GM18520 (cell line): Measurements from ENCODE around the gene TRMT61B.

Experiments used
- ATAC-seq: cut with Tn5 transposase; IDR thresholded peaks from one replicate; pipeline ENCODE4 v1.9.1; 2021; ENCODE audit not compliant: unreplicated experiment

Gene TRMT61B

DNA sequence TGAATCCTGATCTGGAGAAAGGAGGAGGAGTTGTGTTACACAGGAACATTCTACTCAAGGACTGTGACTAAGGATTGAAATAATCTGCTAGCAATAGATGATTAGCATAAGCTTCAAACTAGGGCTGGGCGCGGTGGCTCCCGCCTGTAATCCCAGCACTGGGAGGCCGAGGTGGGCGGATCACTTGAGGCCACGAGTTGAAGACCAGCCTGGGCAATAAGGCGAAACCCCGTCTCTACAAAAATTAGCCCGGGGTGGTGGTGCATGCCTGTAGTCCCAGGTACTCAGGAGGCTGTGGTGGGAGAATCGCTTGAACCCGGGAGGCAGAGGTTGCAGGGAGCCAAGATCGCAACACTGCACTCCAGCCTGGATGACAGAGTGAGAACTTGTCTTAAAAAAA, 1.5 kb downstream of the TRMT61B start:
- no peak for ATAC-seq

DNA sequence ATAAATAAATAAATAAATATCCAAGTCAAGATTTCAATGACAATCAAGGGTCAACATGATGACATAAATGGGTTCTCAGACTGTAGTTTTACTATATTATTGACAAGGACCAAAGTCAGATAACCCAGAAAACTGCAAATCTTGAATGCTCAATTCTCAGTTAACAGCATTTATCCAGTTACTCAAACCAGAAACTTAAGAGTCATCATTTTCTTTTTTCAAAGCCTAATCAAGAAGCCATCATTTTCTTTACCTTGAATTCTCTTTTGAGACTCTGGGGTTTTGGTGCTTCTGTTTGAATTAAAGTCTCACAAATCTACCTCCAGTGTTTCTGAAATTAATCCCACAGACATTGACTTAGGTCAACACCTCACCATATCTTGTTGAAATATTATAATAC, 14.1 kb downstream of the TRMT61B start:
- ATAC-seq, result no peak

DNA sequence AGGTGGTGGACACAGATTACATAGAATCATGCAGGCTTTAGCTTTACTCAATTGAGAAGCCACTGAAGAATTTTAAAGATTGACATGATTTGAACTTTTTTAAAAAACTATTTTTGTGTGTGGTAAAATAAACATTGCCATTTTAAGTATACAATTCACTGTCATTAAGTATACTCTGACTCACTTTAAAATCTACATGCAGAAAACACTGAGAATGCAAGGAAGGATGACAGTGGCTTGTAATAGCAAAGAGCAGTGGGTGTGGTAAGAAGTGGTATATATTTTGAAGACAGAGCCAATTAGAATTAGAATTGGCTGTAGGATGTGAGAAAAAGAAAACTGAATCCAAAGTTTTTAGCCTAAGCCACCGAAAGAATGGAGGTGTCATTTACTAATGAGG, 14.9 kb downstream of the TRMT61B start:
- ATAC-seq, result no peak

DNA sequence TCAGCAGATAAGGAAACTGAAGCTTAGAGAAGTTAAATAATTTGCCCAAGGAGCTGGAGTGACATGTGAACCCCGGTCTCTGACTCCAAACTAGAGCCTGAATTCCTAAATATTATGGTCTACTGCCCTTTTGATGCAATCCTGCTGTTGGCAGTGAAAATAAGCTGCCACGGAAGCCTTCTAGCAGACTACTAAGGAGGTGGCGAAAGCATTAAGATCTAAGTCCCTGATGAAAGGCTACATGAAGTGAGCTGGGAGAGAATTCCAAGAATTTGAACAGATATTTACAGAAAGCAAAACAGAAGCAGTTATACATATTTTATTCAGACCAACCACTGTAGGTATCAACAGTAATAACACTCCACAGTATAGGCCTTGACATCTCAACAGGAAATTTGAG, 28.1 kb downstream of the TRMT61B start:
- no peak for ATAC-seq

DNA sequence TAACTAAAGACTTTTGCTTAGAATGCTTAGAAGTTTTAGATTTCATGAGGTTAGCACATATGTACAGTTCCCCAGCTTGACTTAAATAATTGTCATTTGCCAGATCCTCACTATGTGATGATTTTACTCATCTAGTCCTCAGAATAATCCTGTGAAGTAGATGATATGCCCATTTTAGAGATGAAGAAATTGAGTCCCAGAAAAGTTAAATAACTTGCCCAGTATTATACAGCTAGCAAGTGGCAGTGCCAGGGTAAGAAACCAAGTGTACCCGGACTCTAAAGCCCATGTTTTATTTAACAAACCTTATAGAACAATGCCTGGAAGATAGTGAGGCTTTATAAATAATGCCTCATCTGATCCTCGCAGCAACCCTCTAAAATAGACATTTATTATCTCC, 31.1 kb downstream of the TRMT61B start:
- ATAC-seq, result no peak

DNA sequence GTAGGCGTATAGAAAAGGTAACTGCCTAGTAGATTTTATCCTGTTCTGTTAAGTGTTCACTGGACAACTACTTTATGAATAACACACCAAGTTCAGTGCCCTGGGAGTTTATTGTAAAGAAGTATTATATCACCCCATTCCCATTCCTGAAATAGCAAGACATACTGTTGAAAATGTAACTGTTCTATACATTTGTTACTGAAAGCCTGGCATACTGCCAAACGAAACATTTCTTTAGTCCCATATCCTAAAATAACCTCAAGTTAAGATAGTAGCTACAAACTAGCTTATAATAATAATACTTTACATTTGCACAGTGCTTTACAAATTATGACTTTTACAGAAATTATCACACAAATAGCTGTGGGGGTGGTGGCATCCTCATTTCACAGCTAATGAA, 34.3 kb downstream of the TRMT61B start:
- no peak for ATAC-seq

DNA sequence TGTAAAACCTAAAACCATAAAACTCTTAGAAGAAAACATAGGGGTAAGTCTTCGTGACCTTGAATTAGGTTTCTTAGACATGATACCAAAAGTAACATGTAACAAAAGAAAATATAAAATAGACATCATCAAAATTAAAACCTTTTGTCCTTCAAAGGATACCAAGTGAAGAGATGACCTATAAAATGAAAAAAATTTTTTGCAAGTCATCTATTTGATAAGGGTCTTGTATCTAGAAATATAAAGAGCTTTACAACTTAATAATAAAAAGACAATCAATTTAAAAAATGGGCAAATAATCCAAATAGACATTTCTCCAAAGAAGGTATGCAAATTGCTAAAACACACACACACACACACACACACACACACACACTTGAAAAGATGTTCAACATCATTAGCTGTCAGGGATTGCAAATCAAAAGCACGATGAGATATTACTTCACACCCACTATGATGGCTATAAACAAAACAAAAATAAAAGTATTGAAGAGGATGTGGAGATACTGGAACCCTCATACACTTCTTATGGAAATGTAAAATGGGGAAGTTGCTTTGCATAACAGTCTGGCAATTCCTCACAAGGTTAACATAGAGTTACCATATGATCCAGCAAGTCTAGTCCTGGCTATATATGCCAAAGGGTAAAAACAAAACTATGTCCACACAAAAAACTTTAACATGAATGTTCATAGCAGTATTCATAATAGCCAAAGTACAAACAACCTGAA, 36.2 kb downstream of the TRMT61B start:
- no peak for ATAC-seq

DNA sequence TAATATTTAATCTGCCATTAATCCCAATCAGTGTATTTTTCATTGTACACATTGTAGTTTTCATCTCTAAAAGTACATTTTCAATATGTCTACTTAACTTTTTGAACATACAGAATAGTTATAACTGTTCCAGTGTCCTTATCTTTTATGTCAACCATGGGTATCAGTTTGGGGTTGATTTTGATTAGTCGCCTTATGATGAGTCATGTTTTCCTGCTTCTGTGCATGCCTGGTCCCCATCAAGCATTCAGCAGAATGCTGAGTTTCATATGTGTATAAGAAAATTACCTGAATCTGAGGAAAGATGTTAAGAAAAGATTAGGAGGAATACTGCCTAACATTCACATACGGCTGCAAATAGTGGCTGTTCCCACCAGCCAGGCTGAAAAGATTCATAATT, 41.7 kb downstream of the TRMT61B start:
- ATAC-seq, result no peak

DNA sequence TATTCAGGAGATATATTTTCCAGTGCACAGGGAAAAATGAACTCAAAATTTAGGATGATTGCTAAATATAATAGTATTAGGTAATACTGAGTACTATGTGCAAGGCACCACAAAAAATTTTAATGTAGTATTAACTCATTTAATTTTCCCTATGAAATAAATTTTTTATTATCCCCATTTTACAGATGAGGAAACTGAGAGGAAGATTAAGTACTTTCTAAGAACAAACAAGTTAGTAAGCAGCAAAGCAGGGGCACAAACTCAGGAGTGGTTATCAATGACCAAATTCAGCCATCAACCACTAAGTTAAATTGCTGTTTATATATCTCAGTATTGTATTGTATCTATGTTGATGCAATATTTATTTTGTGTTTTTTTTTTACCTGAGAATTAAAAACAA, 45.2 kb downstream of the TRMT61B start:
- no peak for ATAC-seq

DNA sequence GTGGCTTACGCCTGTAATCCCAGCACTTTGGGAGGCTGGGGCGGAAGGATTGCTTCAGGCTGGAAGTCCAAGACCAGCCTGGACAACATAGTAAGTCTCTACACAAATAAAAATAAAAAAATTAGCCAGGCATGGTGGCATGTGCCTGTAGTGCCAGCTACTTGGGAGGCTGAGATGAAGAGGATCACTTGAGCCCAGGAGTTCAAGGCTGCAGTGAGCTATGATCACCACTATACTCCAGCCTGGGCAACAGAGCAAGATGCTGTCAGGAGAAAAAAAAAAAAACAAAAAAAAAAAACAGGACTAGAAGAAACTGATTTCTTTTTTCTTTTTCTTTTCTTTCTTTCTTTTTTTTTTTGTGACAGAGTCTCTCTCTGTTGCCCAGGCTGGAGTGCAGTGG, 45.9 kb downstream of the TRMT61B start:
- no peak for ATAC-seq

DNA sequence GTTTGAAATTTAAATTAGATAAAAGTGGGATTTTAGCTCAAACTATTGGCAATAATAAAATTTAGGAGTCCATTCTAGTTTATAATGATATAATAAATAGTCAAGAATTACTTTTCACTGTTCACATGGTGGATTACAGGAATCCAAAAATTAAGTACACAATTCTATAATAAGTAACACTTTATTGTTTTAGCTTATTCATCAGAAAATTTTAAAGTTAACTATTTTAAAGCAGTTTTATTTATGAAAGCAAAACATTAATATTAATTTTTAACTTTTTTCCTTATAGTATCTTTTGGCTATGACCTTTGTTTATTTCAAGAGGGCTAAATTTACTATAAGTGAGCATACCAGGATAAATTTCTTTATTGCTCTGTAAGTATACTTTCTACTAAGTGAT, 48.1 kb downstream of the TRMT61B start:
- no peak for ATAC-seq

DNA sequence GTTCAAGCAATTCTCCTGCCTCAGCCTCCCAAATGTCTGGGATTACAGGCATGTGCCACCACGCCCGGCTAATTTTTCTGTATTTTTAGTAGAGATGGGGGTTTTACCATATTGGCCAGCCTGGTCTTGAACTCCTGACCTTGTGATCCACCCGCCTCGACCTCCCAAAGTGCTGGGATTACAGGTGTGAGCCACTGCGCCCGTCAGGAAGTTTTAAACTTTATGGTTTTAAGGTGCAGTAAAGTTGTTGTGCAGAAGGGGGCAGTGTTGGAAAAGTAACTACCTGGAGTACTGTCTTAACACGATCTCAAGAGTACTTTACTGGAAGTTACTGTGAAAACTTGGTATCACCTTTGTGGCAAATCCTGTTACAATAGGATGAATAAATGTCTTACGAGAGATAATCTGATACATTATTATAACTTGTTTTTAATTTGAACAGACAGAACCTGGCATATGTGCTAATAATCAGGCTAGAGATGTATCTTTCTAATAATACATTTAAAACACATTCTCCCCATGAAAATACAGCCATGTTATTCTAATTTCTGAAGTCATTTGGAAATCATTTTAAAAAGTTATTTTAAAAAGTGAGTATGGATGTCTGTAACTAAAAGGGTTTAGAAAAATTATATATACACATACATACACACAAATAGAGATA, 48.7 kb downstream of the TRMT61B start:
- ATAC-seq, result no peak

DNA sequence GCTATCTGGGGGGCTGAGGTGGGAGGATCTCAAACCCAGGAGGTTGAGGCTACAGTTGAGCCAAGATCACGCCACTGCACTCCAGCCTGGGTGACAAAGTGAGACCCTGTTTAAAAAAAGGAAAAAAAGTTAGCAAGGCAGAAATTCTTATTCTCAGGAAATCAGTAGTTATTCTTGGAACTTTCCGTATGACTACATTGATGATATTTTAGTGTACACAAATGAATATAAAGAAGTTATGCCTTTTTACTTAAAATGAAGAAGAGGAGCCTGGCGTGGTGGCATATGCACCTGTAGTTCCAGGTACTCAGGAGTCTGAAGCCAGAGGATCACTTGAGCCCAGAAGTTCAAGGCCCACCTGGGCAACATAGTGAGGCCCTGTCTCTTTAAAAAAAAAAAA, 52.1 kb downstream of the TRMT61B start:
- no peak for ATAC-seq

DNA sequence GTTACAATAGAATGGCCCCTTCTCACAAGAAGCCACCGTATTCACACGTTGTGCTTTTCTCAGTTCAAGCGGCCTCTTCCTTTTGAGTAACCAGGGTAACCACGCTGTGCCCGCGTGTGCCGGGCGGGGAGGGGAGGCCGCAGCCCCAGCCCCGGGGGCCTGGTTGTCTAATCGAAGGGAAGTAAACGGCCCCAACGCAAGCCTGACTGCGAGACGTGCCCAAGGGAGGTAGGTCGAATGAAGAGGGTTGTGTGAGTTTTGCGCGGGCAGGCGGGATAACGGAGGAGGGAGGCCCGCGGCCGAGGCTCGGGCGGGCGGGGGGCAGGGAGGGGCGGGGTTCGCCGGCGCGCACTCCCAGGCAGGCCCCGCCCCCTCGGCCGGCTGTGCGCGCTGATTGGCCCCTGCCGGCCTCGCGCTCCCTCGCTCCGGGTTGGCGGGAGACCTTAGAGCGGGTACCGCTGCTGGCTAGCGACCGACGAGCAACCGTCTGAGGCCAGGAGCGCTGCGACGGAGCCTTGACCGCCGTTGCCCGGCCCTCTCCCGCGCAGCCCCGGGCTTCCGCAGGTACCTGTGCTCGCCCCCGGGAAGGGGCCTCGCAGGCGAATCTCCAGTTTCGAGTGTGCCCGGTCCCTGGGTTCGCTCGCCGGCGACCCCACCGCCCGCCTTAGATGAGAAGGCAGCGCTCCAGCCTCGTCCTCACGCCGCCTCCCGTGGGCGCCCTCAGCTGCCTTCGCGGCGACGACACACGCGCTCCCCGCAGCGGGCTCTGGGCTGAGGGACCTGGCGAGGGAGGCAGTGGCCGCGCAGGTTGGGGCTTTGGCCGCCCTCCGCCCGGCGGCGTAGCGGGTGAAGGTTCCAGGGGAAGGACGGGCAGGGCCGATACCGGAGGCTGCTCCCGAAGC, 59.5 kb downstream of the TRMT61B start, which contains the start of gene SPDYA:
TSS of gene SPDYA (plus strand) at position 451 of the 902 bp plus-strand sequence. CDS start 5,181 bp downstream, outside the sequence.
- peak; percentile 67 for ATAC-seq

DNA sequence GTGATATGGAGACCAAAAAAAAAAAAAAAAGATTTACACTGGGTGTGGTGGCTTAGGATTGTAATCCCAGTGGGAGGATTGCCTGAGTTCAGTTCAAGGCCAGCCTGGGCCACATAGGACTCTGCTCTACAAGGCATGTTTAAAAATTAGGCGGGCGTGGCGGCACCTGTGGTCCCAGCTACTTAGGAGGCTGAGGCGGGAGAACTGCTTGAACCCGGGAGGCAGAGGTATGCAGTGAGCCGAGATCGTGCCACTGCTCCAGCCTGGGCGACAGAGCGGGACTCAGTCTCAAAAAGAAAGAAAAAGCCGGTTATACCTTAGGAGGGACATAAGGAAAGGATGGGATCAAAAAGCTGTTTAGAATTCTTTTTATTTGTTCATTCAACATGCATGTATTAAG, 60.2 kb downstream of the TRMT61B start:
- no peak for ATAC-seq

DNA sequence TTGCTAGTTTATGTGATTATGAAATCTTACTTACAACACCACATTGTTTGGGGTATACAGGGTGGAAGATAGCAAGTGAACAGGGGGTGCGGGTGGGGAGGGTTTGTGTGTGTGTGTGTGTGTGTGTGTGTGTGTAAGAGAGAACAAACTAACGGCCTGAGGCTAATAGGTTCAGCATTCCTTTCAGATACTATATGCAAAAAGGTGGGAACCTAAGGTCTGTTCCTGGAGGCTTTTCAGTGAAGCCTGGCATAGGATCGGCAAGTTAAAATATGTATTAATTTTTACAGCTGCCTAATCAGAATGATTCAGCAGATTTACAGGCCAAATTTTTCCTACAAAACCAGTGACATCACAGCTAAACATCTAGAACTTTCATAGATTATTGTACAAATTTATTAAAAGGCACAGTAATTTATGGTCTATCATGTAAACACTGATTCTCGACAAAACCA, 67.1 kb downstream of the TRMT61B start:
- ATAC-seq, result no peak

DNA sequence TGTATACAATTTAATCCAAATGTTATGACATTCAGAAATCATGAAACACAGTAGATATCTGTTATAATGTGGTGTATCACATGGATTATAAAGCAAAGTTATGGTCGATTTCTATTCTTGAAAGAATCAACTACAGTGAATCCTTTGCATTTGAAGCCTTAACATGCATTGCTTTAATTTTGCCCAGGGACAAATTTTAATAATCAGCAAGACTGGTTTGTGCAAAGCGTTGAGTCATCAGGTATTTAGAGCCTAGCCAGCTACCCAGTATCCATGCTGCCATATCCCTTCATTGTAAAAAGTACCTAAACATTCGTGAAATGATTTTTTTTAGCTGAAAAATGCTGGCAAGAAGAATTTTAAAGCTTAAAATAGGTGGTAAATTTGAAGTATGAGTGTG, 68.4 kb downstream of the TRMT61B start:
- no peak for ATAC-seq
